Thymus (tissue), 14 donors: Measurements from ENCODE around the gene ZNHIT2. TPM values are rescaled to one million over a fixed set of nuclear protein-coding genes. Genes with fewer than 3 reads are reported as not detected.
A peak's percentile ranks its signal among the peaks of the same experiment; 100 is the strongest.

Source experiments
- DNase-seq, 9 donors: peaks; one replicate each; pipeline ENCODE4 v3.0.0-alpha.2; 2013; ENCODE audit warnings: low spot score in 9 of 9, low read depth in 6 of 9, missing footprints in 1 of 9
- H3K27ac ChIP-seq, 2 donors: one replicate each; pipeline ENCODE4 v1.5.1; 2013; ENCODE audit warnings: control low read depth in 1 of 2, low read depth in 1 of 2, low read length in 1 of 2, mild to moderate bottlenecking in 1 of 2, moderate library complexity in 1 of 2
- H3K27me3 ChIP-seq, 2 donors: one replicate each; pipeline ENCODE4 v1.5.1; 2013; ENCODE audit warnings: low read length in 1 of 2; ENCODE audit not compliant: control insufficient read depth in 2 of 2, insufficient read depth in 1 of 2
- H3K36me3 ChIP-seq, 2 donors: one replicate each; pipeline ENCODE4 v1.5.1; 2013; ENCODE audit warnings: low read length in 1 of 2, mild to moderate bottlenecking in 1 of 2, moderate library complexity in 1 of 2; ENCODE audit not compliant: control insufficient read depth in 2 of 2, insufficient read depth in 2 of 2
- H3K4me1 ChIP-seq, 2 donors: one replicate each; pipeline ENCODE4 v1.5.1; 2013; ENCODE audit warnings: low read length in 2 of 2; ENCODE audit not compliant: control insufficient read depth in 2 of 2, insufficient read depth in 2 of 2
- H3K4me3 ChIP-seq, 2 donors: one replicate each; pipeline ENCODE4 v1.5.1; 2013; ENCODE audit warnings: low read length in 2 of 2, control low read depth in 1 of 2, mild to moderate bottlenecking in 1 of 2
- H3K9me3 ChIP-seq, 2 donors: one replicate each; pipeline ENCODE4 v1.5.1; 2013; ENCODE audit warnings: low read length in 1 of 2, mild to moderate bottlenecking in 1 of 2; ENCODE audit not compliant: control insufficient read depth in 2 of 2, insufficient read depth in 1 of 2
- WGBS: extraction: QIAGEN DNeasy Blood & Tissue Kit; methylation state at CpG from one replicate; pipeline ENCODE4 v1.1.7; 2013; 5-methylcytosine and 5-hydroxymethylcytosine counted together
- long read RNA-seq, 10 donors: transcript quantifications; one replicate each; lab custom pipeline, GENCODE V29; 2026
- polyA plus RNA-seq: library from polyadenylated mRNA; stranded (reverse); fragments of 200-250 nt; gene quantifications from one replicate; pipeline ENCODE4 v1.2.3, GENCODE V29; 2013
- total RNA-seq: library from RNA; stranded (reverse); fragments of 120-200 nt; gene quantifications from one replicate; pipeline ENCODE4 v1.2.4, GENCODE V29; 2013
- donor health status: healthy.

The ZNHIT2 gene
- total RNA-seq (10.1 TPM), polyA plus RNA-seq (16.5 TPM)
- long read RNA-seq, donor 1: 0 reads
- long read RNA-seq, donor 2: 0 reads
- long read RNA-seq, donor 3, transcript ZNHIT2-201 (1 exons, 1,306 nt): major isoform, 16 of 16 reads
- long read RNA-seq, donor 3, partial matches to known transcripts: 0 of 16 reads
- long read RNA-seq, donor 3, other reads (novel, unspliced or antisense): 0 of 16 reads
- long read RNA-seq, donor 4, transcript ZNHIT2-201 (1 exons, 1,306 nt): major isoform, 6 of 6 reads
- long read RNA-seq, donor 4, partial matches to known transcripts: 0 of 6 reads
- long read RNA-seq, donor 4, other reads (novel, unspliced or antisense): 0 of 6 reads
- long read RNA-seq, donor 5, transcript ZNHIT2-201 (1 exons, 1,306 nt): major isoform, 6 of 6 reads
- long read RNA-seq, donor 5, partial matches to known transcripts: 0 of 6 reads
- long read RNA-seq, donor 5, other reads (novel, unspliced or antisense): 0 of 6 reads
- long read RNA-seq, donor 6, partial matches to known transcripts: 0 of 4 reads
- long read RNA-seq, donor 6, other reads (novel, unspliced or antisense): 0 of 4 reads
- long read RNA-seq, donor 7, transcript ZNHIT2-201 (1 exons, 1,306 nt): major isoform, 9 of 9 reads
- long read RNA-seq, donor 7, partial matches to known transcripts: 0 of 9 reads
- long read RNA-seq, donor 7, other reads (novel, unspliced or antisense): 0 of 9 reads
- long read RNA-seq, donor 8, partial matches to known transcripts: 0 of 2 reads
- long read RNA-seq, donor 8, other reads (novel, unspliced or antisense): 0 of 2 reads
- long read RNA-seq, donor 9, partial matches to known transcripts: 0 of 4 reads
- long read RNA-seq, donor 9, other reads (novel, unspliced or antisense): 0 of 4 reads
- long read RNA-seq, donor 10, transcript ZNHIT2-201 (1 exons, 1,306 nt): major isoform, 9 of 9 reads
- long read RNA-seq, donor 10, partial matches to known transcripts: 0 of 9 reads
- long read RNA-seq, donor 10, other reads (novel, unspliced or antisense): 0 of 9 reads

DNA sequence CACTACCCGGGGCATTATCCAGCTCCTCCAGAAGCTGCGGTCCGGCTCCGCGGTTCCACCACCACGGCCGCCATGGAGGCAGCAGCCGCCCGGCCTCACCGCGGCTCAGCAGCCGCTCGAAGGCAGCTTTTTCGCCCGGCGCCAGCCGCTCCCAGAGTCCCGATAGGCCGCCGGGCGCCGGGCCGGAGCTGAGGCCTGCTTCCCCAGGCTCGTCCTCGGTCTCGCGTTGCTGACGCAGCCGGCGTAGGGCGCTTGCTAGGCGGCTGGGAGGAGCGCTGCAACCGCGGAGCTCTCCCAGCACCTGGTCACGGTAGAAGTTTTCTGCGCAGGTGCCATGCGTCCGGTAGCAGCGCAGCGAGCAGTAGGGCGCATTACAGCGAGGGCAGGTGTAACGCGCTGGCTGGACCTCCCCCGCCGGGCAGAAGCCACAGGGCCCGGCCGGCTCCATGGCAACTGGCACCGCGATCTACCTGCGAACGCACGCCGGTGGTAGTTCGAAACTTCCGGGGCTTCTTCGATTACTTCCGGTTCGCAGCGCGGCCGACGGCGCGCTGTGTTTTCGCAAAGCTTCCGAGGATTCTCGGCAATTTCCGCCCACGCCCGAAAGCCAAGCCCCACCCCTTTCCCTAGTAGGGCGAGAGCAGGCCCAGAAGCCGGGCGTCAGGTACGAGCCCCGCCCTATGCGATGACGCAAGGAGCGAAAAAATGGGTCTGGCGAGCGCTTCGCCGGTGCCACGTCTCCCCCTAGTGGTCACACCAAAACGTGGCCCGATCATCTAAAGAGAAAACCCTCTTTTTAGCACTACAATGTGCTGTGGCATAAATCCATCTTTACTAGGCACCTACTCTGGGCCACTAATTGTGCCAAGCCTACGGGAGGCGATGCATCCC lies at the start of gene ZNHIT2:
Gene ZNHIT2 (minus strand): TSS at position 496 of the 891 bp plus-strand sequence. CDS start 48 bp downstream, at position 448.
- peak within 1 kb of the TSS; percentile 91 to 93 for H3K27ac ChIP-seq
- H3K36me3 ChIP-seq: peaks cover 30 to 46% of the 10 kb centered on the region in 2 donors
- H3K9me3 ChIP-seq: peaks cover 0 to 9% of the 10 kb centered on the region in 2 donors
- peak within 1 kb of the TSS; percentile 71 to 85 for H3K4me3 ChIP-seq
- under 1% methylated on average over 89 of the region's 89 CpGs for WGBS
- peaks cover 21 to 50% of the 10 kb centered on the region in 2 donors for H3K4me1 ChIP-seq
- DNase-seq: peak; percentile 97 to 100 (median 99)
- H3K27me3 ChIP-seq: peaks cover 0 to 3% of the 10 kb centered on the region in 2 donors

- Histone ChIP-seq H3K27ac (no peak overlapping the region), H3K4me3 (no peak overlapping the region), H3K9me3 (no peaks in the 10 kb centered on the region), H3K36me3 (no peaks in the 10 kb centered on the region), H3K27me3 (no peaks in the 10 kb centered on the region), H3K4me1 (peaks cover 0 to 6% of the 10 kb centered on the region in 2 donors)
- 98% methylated on average over 3 of the region's 3 CpGs for WGBS
- no peak for DNase-seq
Measured at GRCh38 chr11:65166893-65167292, 49.4 kb upstream of the ZNHIT2 start.

DNA sequence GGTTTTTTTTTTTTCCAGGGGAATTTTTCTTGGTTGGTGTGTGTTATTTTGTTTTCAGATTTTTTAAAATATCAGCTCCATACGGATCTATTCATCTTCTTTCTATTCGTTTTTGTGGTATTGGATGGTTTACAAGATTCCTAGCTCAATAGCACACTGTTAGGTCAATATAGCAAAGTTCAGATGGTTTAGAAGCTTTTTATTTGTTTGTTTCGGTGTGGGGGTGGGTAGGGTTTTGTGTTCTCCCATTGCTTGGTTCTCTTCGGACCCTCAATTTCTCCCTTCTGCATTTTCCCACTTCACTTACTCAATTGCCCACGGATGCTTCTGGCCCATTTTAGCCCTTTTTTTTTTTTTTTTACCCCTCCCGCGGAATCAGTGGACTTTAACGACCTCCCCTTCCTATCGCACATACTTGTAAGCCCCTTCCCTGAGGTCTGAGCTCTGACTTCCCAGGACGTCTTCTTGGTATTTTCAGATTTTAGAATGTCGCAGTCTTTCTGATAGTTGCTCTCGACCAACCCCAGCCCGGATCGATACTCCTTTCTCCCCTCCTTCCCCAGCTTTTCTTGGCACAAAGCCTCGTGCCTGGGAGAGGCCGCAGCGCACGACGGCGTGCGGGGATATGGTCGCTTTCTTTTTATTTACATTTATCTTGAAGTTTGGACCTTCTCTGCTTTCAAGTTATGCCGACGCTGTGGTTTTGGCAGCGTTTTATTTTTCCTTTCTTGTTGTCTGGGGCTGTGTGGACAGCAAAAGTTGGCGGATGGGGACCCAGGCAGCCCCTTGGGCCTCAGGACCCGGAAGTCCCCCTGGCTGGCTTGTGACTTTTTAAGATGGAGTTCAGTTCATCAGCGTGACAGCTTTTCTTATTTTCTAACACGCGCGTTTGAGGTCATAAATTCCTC lies 48.2 kb upstream of the ZNHIT2 start:
- Histone ChIP-seq H3K9me3 (no peaks in the 10 kb centered on the region), H3K27ac (no peak overlapping the region), H3K27me3 (no peaks in the 10 kb centered on the region), H3K4me1 (peaks cover 0 to 6% of the 10 kb centered on the region in 2 donors), H3K4me3 (no peak overlapping the region), H3K36me3 (no peaks in the 10 kb centered on the region)
- 87% methylated on average over 31 of the region's 31 CpGs for WGBS
- no peak for DNase-seq

GRCh38 chr11:65163684-65164083 lies 46.2 kb upstream of the ZNHIT2 start:
- WGBS: 92% methylated on average over 2 of the region's 2 CpGs
- no peak for DNase-seq

GRCh38 chr11:65160643-65161042 lies 43.1 kb upstream of the ZNHIT2 start:
- 92% methylated on average over 3 of the region's 3 CpGs for WGBS

More at GRCh38 chr11:65163684-65164083, 46.2 kb upstream of the ZNHIT2 start:
- no peaks in the 10 kb centered on the region for H3K4me1 ChIP-seq
- no peak overlapping the region for H3K4me3 ChIP-seq
- no peak overlapping the region for H3K27ac ChIP-seq
- no peaks in the 10 kb centered on the region for H3K27me3 ChIP-seq
- H3K9me3 ChIP-seq: peaks cover 0 to 3% of the 10 kb centered on the region in 2 donors
- no peaks in the 10 kb centered on the region for H3K36me3 ChIP-seq

GRCh38 chr11:65159012-65159411 lies 41.5 kb upstream of the ZNHIT2 start:
- no peak for DNase-seq
- Histone ChIP-seq H3K27ac (no peak overlapping the region), H3K4me3 (no peak overlapping the region), H3K36me3 (no peaks in the 10 kb centered on the region), H3K9me3 (peaks cover 0 to 3% of the 10 kb centered on the region in 2 donors), H3K27me3 (no peaks in the 10 kb centered on the region), H3K4me1 (no peaks in the 10 kb centered on the region)
- WGBS: 92% methylated on average over 5 of the region's 5 CpGs

More at GRCh38 chr11:65160643-65161042, 43.1 kb upstream of the ZNHIT2 start:
- DNase-seq: no peak
- H3K27ac ChIP-seq: no peak overlapping the region
- H3K9me3 ChIP-seq: peaks cover 0 to 3% of the 10 kb centered on the region in 2 donors
- no peaks in the 10 kb centered on the region for H3K27me3 ChIP-seq
- H3K4me1 ChIP-seq: no peaks in the 10 kb centered on the region
- H3K36me3 ChIP-seq: no peaks in the 10 kb centered on the region
- H3K4me3 ChIP-seq: no peak overlapping the region

DNA sequence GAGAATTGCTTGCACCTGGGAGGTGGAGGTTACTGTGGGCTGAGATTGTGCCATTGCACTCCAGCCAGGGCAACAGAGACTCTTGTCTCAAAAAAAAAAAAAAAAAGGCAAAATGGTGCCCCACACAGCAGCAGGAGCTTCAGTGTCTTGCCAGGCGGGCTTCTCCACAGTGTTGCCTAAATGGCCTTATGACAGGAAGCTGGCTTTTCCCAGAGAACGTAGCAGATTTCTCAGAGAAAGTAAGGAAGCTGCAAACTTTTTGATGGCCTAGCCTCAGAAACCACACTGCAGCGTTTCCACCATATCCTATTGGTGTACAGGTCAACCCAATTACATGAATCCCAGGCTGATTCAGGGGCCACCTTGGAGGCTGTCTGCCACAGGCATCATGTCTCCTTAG lies 39.8 kb upstream of the ZNHIT2 start:
- no peak overlapping the region for H3K27ac ChIP-seq
- H3K27me3 ChIP-seq: no peaks in the 10 kb centered on the region
- 62% methylated on average over 3 of the region's 3 CpGs for WGBS
- DNase-seq: no peak
- peaks cover 0 to 3% of the 10 kb centered on the region in 2 donors for H3K9me3 ChIP-seq
- H3K4me1 ChIP-seq: no peaks in the 10 kb centered on the region
- no peak overlapping the region for H3K4me3 ChIP-seq
- no peaks in the 10 kb centered on the region for H3K36me3 ChIP-seq
